Common myeloid progenitor, CD34-positive (primary cell): ENCODE data around the gene DHX16.
A peak's percentile ranks its signal among the peaks of the same experiment; 100 is the strongest.

Experiments used
- CTCF ChIA-PET: fragments of 350-600 bp; sonication (Branson Sonifier 250); formaldehyde crosslinking; loops from one replicate; lab custom pipeline; 2021; ENCODE audit warnings: antibody characterized with exemption; lab: Charles Lee
- POLR2A ChIA-PET: fragments of 350-600 bp; sonication (Branson Sonifier 250); formaldehyde crosslinking; loops from one replicate; lab custom pipeline; 2021; ENCODE audit warnings: antibody characterized with exemption; lab: Charles Lee
- DNase-seq, 3 donors: peaks; one replicate each; pipeline versions ENCODE4 v3.0.0 to v3.0.0-alpha.2; 2013
- H3K27ac ChIP-seq, 2 experiments: 1 replicate in 1 of 2; 2 replicates in 1 of 2; pipeline ENCODE4 v1.7.0; 2013; ENCODE audit warnings: inconsistent platforms in 2 of 2, low read length in 2 of 2, mild to moderate bottlenecking in 2 of 2, low read depth in 1 of 2, moderate library complexity in 1 of 2; ENCODE audit not compliant: severe bottlenecking in 2 of 2, insufficient read depth in 1 of 2, poor library complexity in 1 of 2
- H3K27me3 ChIP-seq, 5 experiments: replicated peaks in 2 of 5; 1 replicate in 3 of 5; 2 replicates in 2 of 5; pipeline versions ENCODE4 v1.6.1 to v1.7.0; 2013; ENCODE audit warnings: low read length in 4 of 5, mild to moderate bottlenecking in 2 of 5, moderate library complexity in 2 of 5, inconsistent platforms in 1 of 5; ENCODE audit not compliant: insufficient read depth in 5 of 5, control insufficient read depth in 4 of 5
- H3K36me3 ChIP-seq, 4 experiments: 1 replicate in 2 of 4; 2 replicates in 2 of 4; pipeline versions ENCODE4 v1.6.1 to v1.7.0; 2013; ENCODE audit warnings: low read length in 3 of 4, control low read depth in 1 of 4, mild to moderate bottlenecking in 1 of 4; ENCODE audit not compliant: control insufficient read depth in 4 of 4, insufficient read depth in 4 of 4
- H3K4me1 ChIP-seq, 4 experiments: 1 replicate in 3 of 4; 2 replicates in 1 of 4; pipeline versions ENCODE4 v1.6.1 to v1.7.1; 2013; ENCODE audit warnings: low read length in 3 of 4, mild to moderate bottlenecking in 3 of 4, control low read depth in 1 of 4, inconsistent platforms in 1 of 4, moderate library complexity in 1 of 4; ENCODE audit not compliant: control insufficient read depth in 4 of 4, insufficient read depth in 4 of 4; ENCODE audit errors: control extremely low read depth in 1 of 4
- H3K4me3 ChIP-seq, 7 experiments: 1 replicate in 4 of 7; 2 replicates in 3 of 7; pipeline versions ENCODE4 v1.5.1 to v1.7.0; 2013; ENCODE audit warnings: mild to moderate bottlenecking in 7 of 7, low read length in 6 of 7, moderate library complexity in 6 of 7, inconsistent platforms in 2 of 7, low read depth in 2 of 7, control low read depth in 1 of 7; ENCODE audit not compliant: insufficient read depth in 4 of 7, control insufficient read depth in 1 of 7; ENCODE audit errors: extremely low read depth in 1 of 7
- H3K9me3 ChIP-seq, 5 experiments: 1 replicate in 4 of 5; 2 replicates in 1 of 5; pipeline versions ENCODE4 v1.6.1 to v1.7.1; 2013; ENCODE audit warnings: low read length in 4 of 5, mild to moderate bottlenecking in 2 of 5, inconsistent platforms in 1 of 5, low read depth in 1 of 5, moderate library complexity in 1 of 5; ENCODE audit not compliant: control insufficient read depth in 4 of 5, insufficient read depth in 2 of 5; ENCODE audit errors: control extremely low read depth in 1 of 5
- WGBS: methylation state at CpG from one replicate; pipeline ENCODE4 v1.1.5; 2013; ENCODE audit not compliant: insufficient coverage; 5-methylcytosine and 5-hydroxymethylcytosine counted together

Gene DHX16

DNA sequence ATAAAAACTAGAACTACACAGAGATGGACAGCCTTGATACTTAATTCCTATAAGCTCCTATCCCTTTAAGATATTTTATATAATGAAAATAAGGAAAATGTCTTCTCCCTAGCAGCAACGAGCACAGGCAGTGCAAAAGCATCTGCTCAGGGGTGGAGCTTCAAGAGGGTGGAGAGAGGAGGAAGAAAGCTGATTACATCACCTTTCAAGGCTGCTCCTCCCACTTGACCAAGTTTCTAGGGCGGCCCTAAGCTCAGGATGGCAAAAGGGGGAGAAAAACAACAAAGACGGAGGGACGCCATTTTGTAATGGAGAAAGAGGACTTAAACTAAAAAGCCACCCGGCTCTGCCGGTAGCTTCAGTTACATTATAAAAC is 58.0 kb downstream of the DHX16 start:
- H3K4me1 ChIP-seq: peaks cover 18 to 45% (median 29%) of the 10 kb centered on the region in 4 experiments
- peak; percentile 98 to 99 (median 99) for DNase-seq
- no peaks in the 10 kb centered on the region for H3K27me3 ChIP-seq
- H3K27ac ChIP-seq: peak overlapping the region; percentile 100
- ChIA-PET POLR2A (interaction anchor here (0.6 to 2.1 kb wide), 18 partner anchors 12 to 1050 kb away, joined by 3 to 21 read pairs (median 6); partner anchors contain the start of genes ABCF1, ATAT1, C6orf136 and GNL1), CTCF (interaction anchor here (0.9 to 4.1 kb wide), 13 partner anchors 9 to 131 kb away, joined by 3 to 53 read pairs (median 4); partner anchors contain the start of gene ATAT1)
- no peaks in the 10 kb centered on the region for H3K9me3 ChIP-seq
- H3K4me3 ChIP-seq: peak overlapping the region in 6 of 7 experiments; percentile 86 to 100 (median 100)
- no CpG with 5 or more reads among the region's 6 CpGs for WGBS
- H3K36me3 ChIP-seq: peaks cover 0 to 46% (median 16%) of the 10 kb centered on the region in 4 experiments

DNA sequence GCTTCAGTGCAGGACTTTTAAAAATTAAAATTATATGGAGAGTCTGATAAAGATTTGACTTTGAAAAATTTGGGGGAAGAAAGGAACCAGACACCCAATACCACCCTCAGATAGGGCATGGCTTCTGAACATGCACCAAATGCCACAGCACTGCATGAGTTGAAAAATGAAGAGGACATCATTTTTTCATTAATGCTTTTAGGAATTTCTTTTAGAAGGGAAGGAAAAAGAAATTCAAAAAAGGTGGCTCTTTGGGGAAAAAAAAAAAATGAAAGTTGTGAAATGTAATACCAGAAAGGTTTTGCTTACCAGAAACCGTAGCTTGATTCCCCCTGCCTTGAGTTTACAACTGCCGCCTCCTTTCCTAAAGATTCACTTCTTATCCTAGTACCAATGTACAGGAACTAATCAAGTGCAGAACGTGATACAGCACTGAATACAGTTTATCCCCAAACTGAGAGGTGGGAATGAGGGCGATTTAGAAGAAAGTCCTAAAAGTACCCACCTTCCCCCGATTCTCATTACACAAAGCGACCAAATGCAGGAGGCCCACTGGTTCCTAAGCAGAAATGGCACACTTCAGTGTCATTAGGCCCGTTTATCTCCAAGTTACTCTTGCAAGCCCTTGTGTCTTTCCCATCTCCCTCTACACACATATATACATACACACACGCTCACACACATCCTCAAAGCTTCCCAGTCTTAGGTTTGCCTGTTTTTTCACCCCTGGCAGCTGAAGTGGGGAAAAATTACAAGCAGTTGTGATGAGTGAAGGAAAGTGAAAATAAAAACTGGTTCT is 58.6 kb downstream of the DHX16 start:
- Histone ChIP-seq H3K4me3 (peak overlapping the region in 6 of 7 experiments; percentile 47 to 100 (median 96)), H3K9me3 (no peaks in the 10 kb centered on the region), H3K36me3 (peaks cover 5 to 46% (median 14%) of the 10 kb centered on the region in 4 experiments), H3K27me3 (no peaks in the 10 kb centered on the region), H3K4me1 (peaks cover 18 to 45% (median 29%) of the 10 kb centered on the region in 4 experiments), H3K27ac (peak overlapping the region; percentile 100)
- ChIA-PET CTCF (interaction anchor here (0.8 to 4.1 kb wide), 20 partner anchors 9 to 161 kb away, joined by 3 to 53 read pairs (median 4); partner anchors contain the start of genes ATAT1 and PRR3), POLR2A (interaction anchor here (0.6 to 2.1 kb wide), 16 partner anchors 12 to 1051 kb away, joined by 3 to 21 read pairs (median 6); partner anchors contain the start of genes ABCF1, ATAT1, GNL1 and GPANK1)
- 62% methylated on average over 3 of the region's 8 CpGs for WGBS
- peak in 1 of 3 donors; percentile 27 for DNase-seq

DNA sequence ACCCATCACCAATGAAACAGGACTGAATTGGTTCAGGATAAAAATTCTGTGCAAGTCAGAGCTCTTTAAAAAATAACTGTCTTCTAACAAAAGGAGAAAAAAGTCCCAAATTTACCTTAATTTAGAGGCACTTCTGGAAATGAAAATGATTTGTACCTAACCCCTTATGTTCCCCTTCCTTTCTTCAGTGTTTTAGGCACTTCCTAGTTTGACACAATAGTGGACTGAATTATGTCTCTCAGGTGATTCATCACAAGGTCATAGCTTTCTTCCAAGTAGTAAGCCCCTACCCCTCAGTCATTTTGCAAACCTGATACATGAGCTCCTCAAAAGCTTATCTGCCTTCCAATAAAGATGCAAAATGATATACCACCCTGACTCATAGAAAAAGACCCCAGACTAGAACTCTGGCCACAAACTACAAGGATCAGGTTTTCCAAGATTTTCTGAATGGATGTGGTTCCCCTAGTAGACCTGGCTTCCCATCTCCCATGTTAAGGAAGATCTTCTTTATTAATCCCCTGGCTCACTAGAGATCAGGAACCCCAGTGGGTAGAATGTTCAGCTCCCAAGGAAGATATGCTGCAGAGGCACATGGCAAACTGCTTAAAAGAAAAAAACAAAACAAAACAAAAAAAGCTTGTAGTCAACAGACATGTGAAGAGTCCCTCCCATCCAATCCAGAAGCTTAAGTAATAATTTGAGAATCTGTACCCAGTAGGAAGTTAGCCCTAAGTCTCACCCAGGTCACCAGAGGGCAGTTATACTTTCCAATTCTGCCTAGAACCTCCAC is 59.4 kb downstream of the DHX16 start:
- peak overlapping the region in 4 of 7 experiments; percentile 27 to 100 (median 90) for H3K4me3 ChIP-seq
- ChIA-PET CTCF (interaction anchor here (0.8 to 4.1 kb wide), 18 partner anchors 11 to 160 kb away, joined by 3 to 53 read pairs (median 4); partner anchors contain the start of genes ATAT1 and PRR3), POLR2A (interaction anchor here (0.5 to 1.9 kb wide), 5 partner anchors 12 to 139 kb away, joined by 3 to 10 read pairs (median 5); no protein-coding TSS in a partner anchor)
- H3K4me1 ChIP-seq: peaks cover 16 to 41% (median 26%) of the 10 kb centered on the region in 4 experiments
- peaks cover 12 to 53% (median 22%) of the 10 kb centered on the region in 4 experiments for H3K36me3 ChIP-seq
- peak in 2 of 3 donors; percentile 30 to 44 for DNase-seq
- peak overlapping the region in 1 of 2 experiments; percentile 100 for H3K27ac ChIP-seq
- no peaks in the 10 kb centered on the region for H3K9me3 ChIP-seq
- H3K27me3 ChIP-seq: no peaks in the 10 kb centered on the region

DNA sequence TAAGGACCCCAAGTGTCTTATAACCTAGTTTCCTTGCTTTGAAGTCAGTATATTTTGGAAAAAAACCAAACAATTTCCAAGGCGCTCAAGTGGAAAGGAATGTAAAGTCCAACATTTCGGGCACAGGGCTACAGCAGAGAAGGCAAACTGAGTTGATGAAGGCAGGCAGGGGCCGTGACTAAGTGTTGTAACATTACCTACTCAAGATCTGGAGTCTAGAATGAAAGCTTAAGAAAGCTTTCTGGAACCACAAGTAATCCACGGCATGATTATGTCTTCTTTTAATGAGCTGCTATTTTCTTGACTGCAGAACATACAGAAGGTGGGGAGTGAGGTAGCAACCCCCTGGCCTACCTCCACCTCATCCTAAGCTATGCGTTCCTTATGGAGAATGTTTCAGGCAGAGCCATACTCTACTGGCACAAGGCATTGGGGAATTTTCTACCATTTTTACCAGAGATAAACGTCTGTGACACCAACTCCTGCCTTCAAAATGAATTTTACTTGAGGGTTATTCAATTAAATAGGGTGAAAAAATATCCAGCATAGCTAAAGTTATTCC is 60.0 kb downstream of the DHX16 start:
- Histone ChIP-seq H3K4me1 (peaks cover 13 to 36% (median 19%) of the 10 kb centered on the region in 4 experiments), H3K4me3 (no peak overlapping the region), H3K27ac (peak overlapping the region in 1 of 2 experiments; percentile 100), H3K36me3 (peaks cover 14 to 57% (median 28%) of the 10 kb centered on the region in 4 experiments), H3K9me3 (no peaks in the 10 kb centered on the region), H3K27me3 (no peaks in the 10 kb centered on the region)
- no peak for DNase-seq
- 78% methylated on average over 5 of the region's 6 CpGs for WGBS
- CTCF ChIA-PET: interaction anchor here (0.8 to 4.1 kb wide), 17 partner anchors 14 to 160 kb away, joined by 3 to 53 read pairs (median 4); partner anchors contain the start of gene ATAT1
- POLR2A ChIA-PET: interaction anchor here (0.5 to 1.9 kb wide), 3 partner anchors 11 to 139 kb away, joined by 3 to 10 read pairs (median 5); no protein-coding TSS in a partner anchor

DNA sequence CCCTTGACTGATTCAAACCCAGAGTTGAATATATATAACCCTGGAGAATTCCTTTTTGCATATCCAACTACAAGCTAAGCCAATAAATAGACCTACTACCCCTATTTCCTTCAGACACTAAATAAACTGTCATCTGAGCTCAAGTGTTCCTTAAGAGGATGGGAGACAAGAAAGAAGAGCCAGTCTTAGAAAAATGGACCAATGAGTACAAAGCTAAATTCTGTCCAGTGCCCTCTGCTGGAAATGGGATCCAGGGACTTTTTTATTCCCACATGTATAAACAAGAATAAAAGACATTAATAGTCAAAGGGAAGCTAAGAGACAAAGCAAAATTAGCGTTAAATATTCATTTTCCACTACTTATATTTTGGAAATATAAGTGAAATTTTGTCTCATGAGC is 60.6 kb downstream of the DHX16 start:
- CTCF ChIA-PET: interaction anchor here (0.9 to 4.1 kb wide), 9 partner anchors 13 to 129 kb away, joined by 3 to 53 read pairs (median 5); partner anchors contain the start of gene ATAT1
- peaks cover 13 to 36% (median 19%) of the 10 kb centered on the region in 4 experiments for H3K4me1 ChIP-seq
- no peak overlapping the region for H3K4me3 ChIP-seq
- peaks cover 14 to 63% (median 33%) of the 10 kb centered on the region in 4 experiments for H3K36me3 ChIP-seq
- DNase-seq: no peak
- POLR2A ChIA-PET: interaction anchor here (1.0 to 1.9 kb wide), 2 partner anchors 11 to 13 kb away, joined by 5 to 10 read pairs; no protein-coding TSS in a partner anchor
- no peaks in the 10 kb centered on the region for H3K27me3 ChIP-seq
- no peak overlapping the region for H3K27ac ChIP-seq
- H3K9me3 ChIP-seq: no peaks in the 10 kb centered on the region
- WGBS: no CpG with 5 or more reads among the region's 1 CpG

DNA sequence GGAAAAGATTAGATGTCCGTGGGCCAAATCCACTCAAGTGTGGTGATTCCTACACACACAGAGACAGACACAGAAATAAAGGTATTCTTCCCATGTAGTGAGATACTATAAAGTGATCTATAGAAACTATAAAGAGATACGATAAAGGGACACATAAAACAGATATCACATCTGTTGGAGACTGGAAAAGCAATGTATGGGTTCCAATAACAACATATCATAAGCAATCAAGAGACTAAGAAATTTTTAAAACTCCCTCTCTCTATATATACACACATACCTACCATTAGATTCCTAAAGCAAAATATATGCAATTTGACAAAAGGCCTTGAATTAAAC is 61.0 kb downstream of the DHX16 start:
- POLR2A ChIA-PET: no interaction called here
- Histone ChIP-seq H3K27me3 (no peaks in the 10 kb centered on the region), H3K4me3 (no peak overlapping the region), H3K36me3 (peaks cover 14 to 65% (median 33%) of the 10 kb centered on the region in 4 experiments), H3K27ac (no peak overlapping the region), H3K9me3 (no peaks in the 10 kb centered on the region), H3K4me1 (peaks cover 13 to 36% (median 19%) of the 10 kb centered on the region in 4 experiments)
- no peak for DNase-seq
- CTCF ChIA-PET: interaction anchor here (0.9 to 4.1 kb wide), 7 partner anchors 13 to 128 kb away, joined by 3 to 53 read pairs (median 8); no protein-coding TSS in a partner anchor
- no CpG with 5 or more reads among the region's 2 CpGs for WGBS
